IPS DF 19.7 (cell line): Measurements from ENCODE around the gene PKD1L1.

Source experiments
- DNase-seq: peaks from one replicate; pipeline ENCODE4 v3.0.0-alpha.2; 2013; ENCODE audit warnings: low read depth, low spot score

The PKD1L1 gene

GRCh38 chr7:47875998-47876744, 72.1 kb downstream of the PKD1L1 start:
- DNase-seq = no peak

- no peak for DNase-seq
Measured at GRCh38 chr7:47875406-47875805, 72.9 kb downstream of the PKD1L1 start.

- no peak for DNase-seq
Measured at GRCh38 chr7:47873762-47874161, 74.5 kb downstream of the PKD1L1 start.

GRCh38 chr7:47867286-47867685, 81.0 kb downstream of the PKD1L1 start:
- no peak for DNase-seq

GRCh38 chr7:47866120-47866519, 82.1 kb downstream of the PKD1L1 start:
- DNase-seq = no peak

GRCh38 chr7:47852330-47853245, 95.7 kb downstream of the PKD1L1 start:
- DNase-seq = no peak

GRCh38 chr7:47847207-47847606, 101.1 kb downstream of the PKD1L1 start:
- no peak for DNase-seq

GRCh38 chr7:47846138-47846836, 102.0 kb downstream of the PKD1L1 start:
- no peak for DNase-seq

GRCh38 chr7:47844311-47844710, 104.0 kb downstream of the PKD1L1 start:
- no peak for DNase-seq

GRCh38 chr7:47843291-47843690, 105.0 kb downstream of the PKD1L1 start:
- no peak for DNase-seq

- DNase-seq = no peak
Measured at GRCh38 chr7:47839381-47839780, 108.9 kb downstream of the PKD1L1 start.

- DNase-seq = no peak
Measured at GRCh38 chr7:47837826-47838225, 110.4 kb downstream of the PKD1L1 start.

GRCh38 chr7:47836503-47837202, 111.6 kb downstream of the PKD1L1 start:
- DNase-seq = no peak

GRCh38 chr7:47836080-47836479, 112.2 kb downstream of the PKD1L1 start:
- DNase-seq = no peak

- no peak for DNase-seq
Measured at GRCh38 chr7:47833211-47833610, 115.1 kb downstream of the PKD1L1 start.

GRCh38 chr7:47832105-47832715, 116.1 kb downstream of the PKD1L1 start:
- no peak for DNase-seq

GRCh38 chr7:47830015-47830414, 118.3 kb downstream of the PKD1L1 start:
- no peak for DNase-seq

GRCh38 chr7:47827871-47828270, 120.4 kb downstream of the PKD1L1 start:
- DNase-seq = no peak

GRCh38 chr7:47827351-47827756, 120.9 kb downstream of the PKD1L1 start:
- no peak for DNase-seq

GRCh38 chr7:47826754-47827153, 121.5 kb downstream of the PKD1L1 start:
- DNase-seq = no peak

GRCh38 chr7:47819607-47819920, 128.7 kb downstream of the PKD1L1 start:
- no peak for DNase-seq
